Testis (tissue), 3 donors: ENCODE data around the gene CLDN4. TPM values are rescaled to one million over a fixed set of nuclear protein-coding genes. Genes with fewer than 3 reads are reported as not detected.

Experiments
- DNase-seq: peaks from one replicate; pipeline ENCODE4 v3.0.0-alpha.2; 2019
- H3K27ac ChIP-seq, 2 donors: fragments of 200-600 bp; sonication (generic); one replicate each; pipeline ENCODE4 v1.5.1; 2019
- H3K27me3 ChIP-seq: fragments of 200-600 bp; sonication (generic); one replicate; pipeline ENCODE4 v1.5.1; 2019
- H3K36me3 ChIP-seq: fragments of 200-600 bp; sonication (generic); one replicate; pipeline ENCODE4 v1.5.1; 2017; ENCODE audit warnings: low read depth; ENCODE audit errors: missing control alignments
- H3K4me1 ChIP-seq: fragments of 200-600 bp; sonication (generic); one replicate; pipeline ENCODE4 v1.5.1; 2019
- H3K4me3 ChIP-seq, 2 donors: fragments of 200-600 bp; sonication (generic); one replicate each; pipeline ENCODE4 v1.5.1; 2017 to 2019
- H3K9me3 ChIP-seq: fragments of 200-600 bp; sonication (generic); one replicate; pipeline ENCODE4 v1.5.1; 2017
- CTCF ChIP-seq, 3 experiments: fragments of 450-650 bp in 2 of 3; fragments of 200-600 bp in 1 of 3; sonication (generic) in 1 of 3; IDR thresholded peaks; one replicate each; pipeline ENCODE4 v1.5.1; 2016 to 2019; ENCODE audit warnings: antibody characterized with exemption in 3 of 3, mild to moderate bottlenecking in 2 of 3, moderate library complexity in 1 of 3
- POLR2A ChIP-seq: fragments of 450-650 bp; IDR thresholded peaks from one replicate; pipeline ENCODE4 v1.6.1; 2017; ENCODE audit warnings: antibody characterized with exemption, mild to moderate bottlenecking, moderate library complexity
- WGBS, 2 donors: methylation state at CpG; one replicate each; pipeline ENCODE4 v1.1.5; 2018; 5-methylcytosine and 5-hydroxymethylcytosine counted together
- intact Hi-C: fragments of 100-400 bp; cut with DNase I; formaldehyde crosslinking; loops from one replicate; pipeline ENCODE4 v1.15.1; 2023; ENCODE audit warnings: low total_unique reads
- polyA plus RNA-seq: library from polyadenylated mRNA; stranded (reverse); fragments of 350-450 nt; fragmentation: Illumina TruSeq; extraction: RNeasy Lipid Tissue Mini Kit (QIAGEN cat#74804); gene quantifications from one replicate; pipeline ENCODE4 v1.2.3, GENCODE V29; 2014; ENCODE audit warnings: low read depth, low replicate concordance; ENCODE audit not compliant: insufficient read depth
- total RNA-seq, 2 donors: library from RNA; depleted of rRNA; stranded (reverse); fragments of >200 nt; gene quantifications; one replicate each; pipeline ENCODE4 v1.2.3, GENCODE V29; 2016

Gene CLDN4
- total and polyA plus RNA-seq, 3 donors from 2014 or later: 0.93 to 4.3 (median 0.94) TPM

GRCh38 chr7:73851410-73852338, 20.9 kb downstream of the CLDN4 start:
- WGBS, 2 donors: 55 to 59% methylated on average over 8 of the region's 8 CpGs

DNA sequence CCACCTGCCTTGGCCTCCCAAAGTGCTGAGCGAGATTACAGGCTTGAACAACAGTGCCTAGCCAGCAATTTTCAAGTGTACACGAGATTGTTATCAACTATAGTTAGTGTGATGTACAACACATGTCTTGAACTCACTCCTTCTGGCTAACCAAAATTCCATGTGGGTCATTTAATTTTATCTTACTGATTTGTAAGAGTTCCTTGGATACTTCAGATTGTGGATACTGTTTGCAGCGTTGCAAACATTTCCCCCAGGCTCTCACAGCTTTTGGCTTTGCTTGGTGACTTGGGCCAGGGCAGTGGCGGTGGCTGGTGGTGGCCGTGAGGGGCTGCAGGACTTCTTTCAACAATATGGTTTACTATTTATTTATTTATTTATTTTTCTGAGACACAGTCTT, 21.7 kb downstream of the CLDN4 start:
- Histone ChIP-seq H3K4me1 (no peaks in the 10 kb centered on the region), H3K27me3 (no peaks in the 10 kb centered on the region), H3K36me3 (no peaks in the 10 kb centered on the region), H3K9me3 (no peaks in the 10 kb centered on the region), H3K27ac (no peak overlapping the region), H3K4me3 (no peak overlapping the region)
- WGBS, 2 donors: 87% methylated on average over 5 of the region's 5 CpGs
- DNase-seq: no peak
- no peak for TF ChIP-seq POLR2A
- no peak for TF ChIP-seq CTCF (IDR thresholded peaks at IDR 0.05)
- intact Hi-C loops: no loop called here

More at GRCh38 chr7:73851410-73852338, 20.9 kb downstream of the CLDN4 start:
- no peak for DNase-seq
- TF ChIP-seq POLR2A: no peak
- no peak for TF ChIP-seq CTCF (IDR thresholded peaks at IDR 0.05)
- H3K27me3 ChIP-seq: no peaks in the 10 kb centered on the region
- no peak overlapping the region for H3K4me3 ChIP-seq
- H3K4me1 ChIP-seq: no peaks in the 10 kb centered on the region
- no peak overlapping the region for H3K27ac ChIP-seq
- intact Hi-C loops: no loop called here
- H3K36me3 ChIP-seq: no peaks in the 10 kb centered on the region
- no peaks in the 10 kb centered on the region for H3K9me3 ChIP-seq

- TF ChIP-seq POLR2A (no peak), CTCF (IDR thresholded peaks at IDR 0.05) (no peak)
- no peaks in the 10 kb centered on the region for H3K36me3 ChIP-seq
- H3K27ac ChIP-seq: no peak overlapping the region
- no peaks in the 10 kb centered on the region for H3K9me3 ChIP-seq
- intact Hi-C loops: no loop called here
- no peak for DNase-seq
- H3K4me3 ChIP-seq: no peak overlapping the region
- H3K4me1 ChIP-seq: no peaks in the 10 kb centered on the region
- 57 to 66% methylated on average over 1 to 3 of the region's 3 CpGs for WGBS, 2 donors
- no peaks in the 10 kb centered on the region for H3K27me3 ChIP-seq
These were observed 26.1 kb downstream of the CLDN4 start for GRCh38 chr7:73856941-73857340.

DNA sequence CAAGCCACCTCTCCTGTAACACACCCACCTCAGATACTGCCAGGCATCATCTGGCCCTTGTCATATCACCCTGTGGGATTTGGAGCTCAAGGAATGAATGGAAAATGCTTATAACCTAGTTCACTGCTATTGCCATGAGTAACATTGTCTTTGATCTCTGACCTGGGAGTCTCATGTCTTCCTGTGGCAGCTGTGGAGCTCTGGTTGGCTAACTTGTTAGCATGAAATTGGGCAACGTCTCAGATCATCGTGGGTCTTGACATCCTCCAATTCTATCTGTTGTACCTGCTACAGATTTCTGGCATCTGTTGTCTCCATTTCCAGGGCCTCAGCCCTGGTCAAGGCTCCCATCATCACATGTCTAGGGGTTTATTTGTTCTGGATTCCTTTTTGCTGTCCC, 28.0 kb downstream of the CLDN4 start:
- no peak for DNase-seq
- intact Hi-C loops: no loop called here
- no peak for TF ChIP-seq POLR2A
- no peak for TF ChIP-seq CTCF (IDR thresholded peaks at IDR 0.05)
- 72 to 73% methylated on average over 2 of the region's 2 CpGs for WGBS, 2 donors
- Histone ChIP-seq H3K4me1 (no peaks in the 10 kb centered on the region), H3K4me3 (no peak overlapping the region), H3K36me3 (no peaks in the 10 kb centered on the region), H3K27me3 (no peaks in the 10 kb centered on the region), H3K27ac (no peak overlapping the region), H3K9me3 (no peaks in the 10 kb centered on the region)
